Measurements from ENCODE around the gene TRABD2B.

TRABD2B gene

DNA sequence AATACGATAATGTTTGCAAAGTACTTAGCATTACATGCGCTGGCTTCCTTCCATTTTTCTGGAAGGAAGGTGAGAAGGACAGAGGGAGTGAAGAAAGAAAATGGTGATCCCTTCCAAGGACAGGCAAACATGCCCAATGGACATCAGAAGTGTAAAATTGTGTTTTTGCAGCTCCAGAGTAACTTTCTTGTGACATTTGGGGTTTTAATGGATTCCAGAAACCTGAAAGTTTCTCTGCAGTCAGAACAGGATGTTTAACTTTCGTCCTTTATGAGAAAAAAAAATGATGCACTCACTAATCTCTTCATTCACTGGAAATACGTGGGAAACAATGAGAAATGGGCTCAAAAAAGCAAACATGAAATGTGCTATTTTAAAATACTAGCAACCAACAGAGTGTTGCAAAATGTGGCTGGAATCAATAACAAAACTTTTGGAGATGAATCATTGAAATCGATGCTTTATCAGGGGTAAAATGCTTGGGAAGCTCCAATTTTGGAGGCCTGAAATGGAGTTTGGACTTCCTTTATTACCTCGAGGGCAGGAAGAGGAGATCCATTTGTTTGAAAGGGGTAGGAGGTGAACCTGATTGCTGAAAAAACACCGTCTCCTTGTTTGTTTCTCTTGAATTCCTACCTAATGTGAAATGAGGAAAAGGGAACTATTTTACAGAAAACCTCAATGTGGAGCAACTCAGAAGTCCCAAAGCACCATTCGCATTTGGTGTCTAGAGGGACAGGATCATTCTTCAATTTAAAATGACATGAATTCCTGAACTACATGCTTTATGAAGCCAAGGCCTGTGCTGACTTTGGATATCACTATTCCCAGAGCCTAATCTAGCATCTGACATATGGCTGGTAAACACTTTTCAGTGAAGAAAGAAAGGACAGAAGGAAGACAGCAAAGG, 129.5 kb downstream of the TRABD2B start:
- H3K4me3 ChIP-seq, result no peak overlapping the region
- H3K36me3 ChIP-seq (replicated peaks), result no peaks in the 10 kb centered on the region
- DNase-seq (ENCODE audit: low spot score in 2 of 2), result no peak
- no peaks in the 10 kb centered on the region for H3K27me3 ChIP-seq (ENCODE audit: low read depth)
- no peaks in the 10 kb centered on the region for H3K4me1 ChIP-seq
- in situ Hi-C loops (cut with MboI; ENCODE audit: low sequenced_read_pairs), result no loop called here
- no peaks in the 10 kb centered on the region for H3K9me3 ChIP-seq

DNA sequence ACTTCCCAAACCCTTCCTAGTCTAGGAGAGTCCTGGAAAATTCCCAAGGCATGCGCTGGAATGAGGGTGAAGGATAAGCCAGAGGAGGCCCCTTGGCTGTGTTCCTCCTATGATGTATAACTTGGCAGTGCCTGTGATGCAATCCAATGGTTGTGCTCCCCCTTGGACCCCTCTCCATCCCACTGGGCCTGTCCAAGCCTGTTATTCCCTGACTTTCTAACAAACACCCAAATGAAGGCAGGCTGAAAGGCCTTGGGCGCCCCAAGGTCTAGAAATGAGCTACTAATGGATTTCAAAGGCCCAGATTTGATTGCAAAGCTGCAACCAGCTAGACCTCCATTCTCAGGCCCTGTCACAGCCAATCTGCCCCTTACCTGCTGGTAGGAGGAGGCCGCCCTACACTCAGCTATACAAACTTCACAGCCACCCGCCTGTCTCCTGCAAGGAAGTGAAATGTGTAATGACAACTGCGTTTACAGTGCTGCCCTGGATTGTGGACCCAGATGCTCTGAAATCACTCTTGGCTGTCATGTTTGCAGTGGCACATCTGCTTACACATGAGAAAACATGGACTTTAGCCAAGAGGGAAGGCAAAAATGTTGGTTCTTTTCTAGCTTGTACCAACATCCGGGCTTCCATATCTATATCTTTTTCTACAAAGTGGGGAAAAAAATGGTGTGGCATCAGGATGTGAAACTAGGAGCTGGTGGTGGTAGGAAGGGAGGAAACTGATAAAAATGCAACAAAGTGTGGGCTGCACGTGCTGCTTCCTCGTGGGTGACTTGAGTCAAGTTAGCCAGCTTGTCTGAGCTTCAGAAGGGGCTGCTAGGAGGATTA, 130.4 kb downstream of the TRABD2B start:
- no peak overlapping the region for H3K4me3 ChIP-seq
- H3K9me3 ChIP-seq, result no peaks in the 10 kb centered on the region
- DNase-seq (ENCODE audit: low spot score in 2 of 2), result no peak
- no peaks in the 10 kb centered on the region for H3K27me3 ChIP-seq (ENCODE audit: low read depth)
- in situ Hi-C loops (cut with MboI; ENCODE audit: low sequenced_read_pairs), result no loop called here
- H3K36me3 ChIP-seq (replicated peaks), result no peaks in the 10 kb centered on the region
- no peaks in the 10 kb centered on the region for H3K4me1 ChIP-seq

DNA sequence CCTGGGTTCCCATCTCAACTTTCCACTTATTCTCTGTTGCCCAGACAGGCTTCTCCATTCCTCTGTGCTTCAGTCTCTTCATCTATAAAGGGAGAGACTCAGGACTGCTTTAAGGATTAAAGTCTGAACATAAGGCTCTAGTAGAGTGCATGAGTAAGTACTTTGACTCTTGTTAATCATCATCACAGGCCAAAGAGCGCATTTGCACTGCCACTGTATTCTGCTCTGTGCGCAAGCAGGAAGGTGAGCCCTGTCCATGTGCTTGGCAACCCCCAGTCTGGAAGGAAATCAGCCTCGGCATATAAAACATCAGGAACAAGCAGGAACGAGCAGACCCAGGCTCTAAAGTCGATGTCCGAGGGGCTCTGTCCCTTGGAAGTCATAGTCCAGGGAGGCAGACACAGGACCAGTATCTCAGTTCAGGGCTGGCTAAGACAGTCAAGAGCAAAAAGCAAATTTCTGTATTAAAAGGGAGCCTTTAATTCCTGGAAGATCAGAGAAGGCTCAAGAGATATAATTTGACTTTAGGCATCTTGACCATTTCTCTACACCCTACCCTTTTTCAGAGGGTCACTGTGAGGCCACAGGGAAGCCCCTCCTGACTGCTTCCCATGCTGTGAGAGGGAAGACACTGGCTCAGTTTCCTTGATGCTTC, 131.2 kb downstream of the TRABD2B start:
- no peaks in the 10 kb centered on the region for H3K9me3 ChIP-seq
- in situ Hi-C loops (cut with MboI; ENCODE audit: low sequenced_read_pairs), result no loop called here
- no peaks in the 10 kb centered on the region for H3K27me3 ChIP-seq (ENCODE audit: low read depth)
- H3K4me1 ChIP-seq, result no peaks in the 10 kb centered on the region
- H3K4me3 ChIP-seq, result no peak overlapping the region
- DNase-seq (ENCODE audit: low spot score in 2 of 2), result no peak
- no peaks in the 10 kb centered on the region for H3K36me3 ChIP-seq (replicated peaks)

DNA sequence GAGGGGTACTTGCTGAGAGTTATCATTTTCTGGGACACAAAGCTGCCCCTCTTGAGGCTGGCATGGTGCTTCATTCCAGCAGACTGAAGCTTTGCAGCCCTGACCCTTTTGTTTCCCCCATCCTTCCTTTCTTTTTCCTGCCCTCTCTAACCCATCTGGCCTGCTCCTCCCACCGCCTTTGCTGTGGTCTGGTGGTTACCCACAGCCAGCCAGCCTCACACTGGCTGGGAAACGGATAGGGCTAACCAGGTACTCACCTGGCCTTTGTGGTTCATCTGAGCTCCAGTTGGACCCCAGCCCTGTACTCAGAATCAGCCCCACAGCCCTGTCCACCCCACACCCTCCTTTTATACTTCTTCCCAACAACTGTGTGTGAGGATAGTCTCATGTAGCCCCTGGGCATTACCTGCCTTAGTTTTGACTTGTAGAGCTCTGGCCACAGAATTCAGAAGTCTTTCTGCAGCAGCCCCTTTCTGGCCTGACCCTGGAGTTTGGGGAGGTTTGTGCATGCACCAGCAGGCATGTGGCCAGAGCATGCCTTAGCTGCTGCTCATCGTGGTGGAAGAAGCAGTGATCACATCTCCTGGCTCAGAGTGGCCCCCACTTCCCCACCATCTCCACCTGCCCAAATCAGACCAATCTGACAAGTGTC, 138.0 kb downstream of the TRABD2B start:
- Histone ChIP-seq H3K36me3 (replicated peaks) (no peaks in the 10 kb centered on the region), H3K27me3 (ENCODE audit: low read depth) (no peaks in the 10 kb centered on the region), H3K4me3 (no peak overlapping the region), H3K4me1 (no peaks in the 10 kb centered on the region), H3K9me3 (no peaks in the 10 kb centered on the region)
- in situ Hi-C loops (cut with MboI; ENCODE audit: low sequenced_read_pairs), result no loop called here
- no peak for DNase-seq (ENCODE audit: low spot score in 2 of 2)

DNA sequence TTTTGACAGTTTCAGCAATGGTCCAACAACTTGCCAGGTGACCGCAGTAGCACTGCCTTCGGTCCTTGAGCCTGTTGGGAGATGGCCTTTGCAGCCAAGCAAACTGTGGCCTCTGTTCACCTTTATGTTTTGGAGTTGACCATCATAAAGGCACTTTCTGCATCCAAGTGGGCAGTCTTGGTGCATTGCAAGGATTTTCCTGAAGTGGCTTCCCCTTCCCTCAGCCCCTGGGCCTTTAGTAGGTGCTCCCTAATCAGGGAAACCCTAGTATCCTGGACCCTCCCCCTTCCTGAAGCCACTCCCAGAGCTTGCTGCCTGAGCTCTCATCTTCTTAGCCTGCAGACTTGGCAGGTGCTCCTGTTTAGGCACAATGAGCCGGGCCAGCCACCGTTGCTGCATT, 140.2 kb downstream of the TRABD2B start:
- no peaks in the 10 kb centered on the region for H3K4me1 ChIP-seq
- no peak overlapping the region for H3K4me3 ChIP-seq
- no peaks in the 10 kb centered on the region for H3K27me3 ChIP-seq (ENCODE audit: low read depth)
- no peaks in the 10 kb centered on the region for H3K9me3 ChIP-seq
- no peaks in the 10 kb centered on the region for H3K36me3 ChIP-seq (replicated peaks)
- in situ Hi-C loops (cut with MboI; ENCODE audit: low sequenced_read_pairs), result no loop called here
- no peak for DNase-seq (ENCODE audit: low spot score in 2 of 2)

DNA sequence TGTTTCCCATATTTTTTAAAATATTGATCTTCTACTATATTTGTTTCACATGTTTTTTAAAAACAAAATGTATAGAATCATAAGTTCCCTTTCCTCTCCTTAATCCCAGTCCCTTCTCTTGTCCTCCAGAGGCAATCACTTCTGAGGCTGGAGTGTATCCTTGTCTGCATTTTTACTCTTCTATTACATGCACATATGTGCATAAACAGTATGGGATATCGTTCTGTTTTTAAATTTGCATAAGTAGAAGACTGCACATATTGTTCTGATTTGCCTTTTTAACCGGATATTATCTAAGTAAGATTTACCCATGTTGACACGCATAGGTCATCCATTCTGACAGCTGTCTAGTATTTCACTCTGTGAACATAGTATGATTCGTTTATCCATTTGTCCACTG, 142.0 kb downstream of the TRABD2B start:
- DNase-seq (ENCODE audit: low spot score in 2 of 2), result no peak

DNA sequence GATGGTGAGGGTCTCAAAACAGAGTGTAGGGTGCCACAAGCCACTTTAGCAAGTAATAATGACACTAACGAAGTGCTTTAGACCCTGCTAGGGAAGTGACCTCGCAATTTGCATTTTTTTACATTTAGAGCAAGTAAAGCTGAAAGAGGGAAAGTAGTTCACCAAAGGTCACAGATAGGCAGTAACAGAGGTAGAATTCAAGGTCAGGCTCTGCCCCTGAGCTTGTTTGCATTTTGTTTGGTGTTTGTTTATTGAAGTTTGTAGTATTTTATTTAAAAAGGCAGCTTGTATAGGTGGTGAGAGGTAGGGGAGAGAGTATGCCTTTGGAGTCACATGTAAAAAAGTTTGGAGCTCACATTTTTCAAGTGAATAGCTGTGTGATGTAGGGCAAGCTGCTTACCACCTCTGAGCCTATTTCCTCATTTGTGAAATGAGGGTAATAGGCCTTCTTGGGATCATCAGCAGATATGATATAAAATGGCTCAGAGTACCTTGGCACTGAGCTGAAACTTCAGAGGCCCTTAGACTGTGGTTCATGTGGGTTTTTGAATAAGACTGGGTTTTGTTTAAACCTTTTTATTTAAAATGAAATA, 142.5 kb downstream of the TRABD2B start:
- Histone ChIP-seq H3K9me3 (no peaks in the 10 kb centered on the region), H3K27me3 (ENCODE audit: low read depth) (no peaks in the 10 kb centered on the region), H3K4me3 (no peak overlapping the region), H3K4me1 (no peaks in the 10 kb centered on the region), H3K36me3 (replicated peaks) (no peaks in the 10 kb centered on the region)
- in situ Hi-C loops (cut with MboI; ENCODE audit: low sequenced_read_pairs), result no loop called here
- no peak for DNase-seq (ENCODE audit: low spot score in 2 of 2)

More for the DNA sequence above, 142.0 kb downstream of the TRABD2B start:
- no peaks in the 10 kb centered on the region for H3K36me3 ChIP-seq (replicated peaks)
- H3K9me3 ChIP-seq, result no peaks in the 10 kb centered on the region
- no peaks in the 10 kb centered on the region for H3K4me1 ChIP-seq
- no peak overlapping the region for H3K4me3 ChIP-seq
- H3K27me3 ChIP-seq (ENCODE audit: low read depth), result no peaks in the 10 kb centered on the region
- in situ Hi-C loops (cut with MboI; ENCODE audit: low sequenced_read_pairs), result no loop called here

DNA sequence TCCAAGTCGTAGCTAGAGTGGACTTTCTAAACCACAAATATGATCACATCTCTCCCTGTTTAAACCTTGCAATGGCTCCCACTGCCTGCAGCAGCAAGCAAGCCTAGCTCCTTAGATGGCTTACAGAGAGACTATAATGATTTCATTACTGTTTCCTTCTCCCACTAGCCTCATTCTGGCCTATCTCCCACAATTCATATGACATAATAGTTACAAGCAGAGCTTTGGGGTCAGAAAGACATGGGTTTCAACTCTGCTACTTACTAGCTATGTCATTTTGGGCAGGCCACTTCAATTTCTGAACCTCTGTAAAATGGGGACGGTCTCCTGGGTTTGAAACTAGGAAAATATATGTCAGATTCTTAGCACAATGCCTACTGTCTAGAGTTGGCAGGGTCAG, 143.3 kb downstream of the TRABD2B start:
- no peaks in the 10 kb centered on the region for H3K36me3 ChIP-seq (replicated peaks)
- no peaks in the 10 kb centered on the region for H3K9me3 ChIP-seq
- DNase-seq (ENCODE audit: low spot score in 2 of 2), result no peak
- no peaks in the 10 kb centered on the region for H3K27me3 ChIP-seq (ENCODE audit: low read depth)
- in situ Hi-C loops (cut with MboI; ENCODE audit: low sequenced_read_pairs), result no loop called here
- no peak overlapping the region for H3K4me3 ChIP-seq
- H3K4me1 ChIP-seq, result no peaks in the 10 kb centered on the region

DNA sequence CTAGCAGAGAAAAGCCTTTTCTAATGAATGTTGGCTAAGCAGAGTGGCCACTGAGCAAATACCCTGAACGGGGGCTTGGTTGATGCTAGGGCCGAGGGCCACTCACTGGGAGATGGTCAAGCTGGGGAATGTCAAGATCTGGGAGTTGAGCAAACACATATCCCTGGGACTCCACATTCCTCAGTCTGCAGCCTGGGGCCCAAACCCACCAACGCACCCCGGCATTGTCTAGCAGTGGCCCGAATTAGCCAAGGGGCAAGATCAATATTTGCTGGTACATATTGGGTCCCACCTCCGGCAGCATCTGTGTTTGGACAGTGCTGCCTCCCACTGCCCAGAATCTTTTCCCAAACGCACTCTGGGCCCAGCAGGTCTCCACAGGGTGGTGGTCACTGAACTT, 144.1 kb downstream of the TRABD2B start:
- Histone ChIP-seq H3K27me3 (ENCODE audit: low read depth) (no peaks in the 10 kb centered on the region), H3K4me1 (no peaks in the 10 kb centered on the region), H3K4me3 (no peak overlapping the region), H3K9me3 (no peaks in the 10 kb centered on the region), H3K36me3 (replicated peaks) (no peaks in the 10 kb centered on the region)
- no peak for DNase-seq (ENCODE audit: low spot score in 2 of 2)
- in situ Hi-C loops (cut with MboI; ENCODE audit: low sequenced_read_pairs), result no loop called here

DNA sequence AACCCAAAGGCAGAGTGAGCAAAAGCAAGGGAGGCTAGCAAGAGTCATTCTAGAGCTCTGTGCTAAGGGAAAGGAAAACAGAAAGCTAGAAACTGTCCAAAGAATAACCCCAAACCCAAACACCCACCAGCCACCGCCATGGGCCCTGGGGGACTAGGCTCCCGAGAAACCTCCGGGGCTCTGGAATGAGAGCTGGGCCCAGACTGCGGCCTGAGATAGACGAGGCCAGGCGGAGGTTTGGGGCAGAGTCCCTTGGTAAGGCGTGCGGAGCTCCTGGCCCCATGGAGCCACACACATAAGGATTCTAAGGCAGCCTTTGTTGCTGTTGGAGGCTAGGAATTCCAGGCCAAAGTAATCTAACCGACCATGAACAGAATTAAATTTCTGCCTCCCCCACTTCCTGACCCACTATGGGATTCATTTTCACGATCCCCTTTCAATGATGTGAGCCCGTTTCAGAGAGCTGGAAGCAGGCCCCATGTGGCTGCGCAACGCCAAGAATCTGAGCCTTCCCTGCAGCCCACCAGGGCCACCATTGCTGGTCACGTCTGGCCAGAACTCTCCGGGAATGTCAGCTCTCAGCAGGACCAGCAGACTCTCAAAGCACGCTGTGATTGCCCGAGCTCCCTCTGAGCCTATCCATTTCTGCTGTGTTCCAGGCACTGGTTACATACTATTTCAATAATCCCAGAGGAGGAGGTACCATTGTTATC, 145.0 kb downstream of the TRABD2B start:
- no peaks in the 10 kb centered on the region for H3K36me3 ChIP-seq (replicated peaks)
- no peak for DNase-seq (ENCODE audit: low spot score in 2 of 2)
- H3K4me1 ChIP-seq, result no peaks in the 10 kb centered on the region
- no peaks in the 10 kb centered on the region for H3K9me3 ChIP-seq
- in situ Hi-C loops (cut with MboI; ENCODE audit: low sequenced_read_pairs), result no loop called here
- no peaks in the 10 kb centered on the region for H3K27me3 ChIP-seq (ENCODE audit: low read depth)
- H3K4me3 ChIP-seq, result no peak overlapping the region

DNA sequence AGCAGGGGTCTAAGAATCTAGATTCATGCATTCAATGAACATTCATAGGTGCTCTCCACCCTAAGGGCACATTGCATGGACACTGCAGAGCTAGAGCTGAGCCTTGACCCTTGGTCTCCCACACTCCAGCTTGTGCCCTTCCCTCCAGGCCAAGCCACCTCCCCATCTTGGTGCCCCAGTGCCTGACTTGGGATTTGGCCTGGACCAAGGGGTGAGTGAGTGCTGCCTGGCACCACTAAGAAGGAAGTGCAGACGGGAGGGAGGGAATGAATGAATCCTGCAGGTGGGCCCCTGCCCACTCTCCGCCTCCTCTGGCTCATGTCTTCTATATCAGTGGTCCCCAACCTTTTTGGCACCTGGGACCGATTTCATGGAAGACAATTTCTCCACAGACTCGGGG, 146.7 kb downstream of the TRABD2B start:
- Histone ChIP-seq H3K4me3 (no peak overlapping the region), H3K27me3 (ENCODE audit: low read depth) (no peaks in the 10 kb centered on the region), H3K4me1 (no peaks in the 10 kb centered on the region), H3K9me3 (no peaks in the 10 kb centered on the region), H3K36me3 (replicated peaks) (no peaks in the 10 kb centered on the region)
- in situ Hi-C loops (cut with MboI; ENCODE audit: low sequenced_read_pairs), result no loop called here
- no peak for DNase-seq (ENCODE audit: low spot score in 2 of 2)

DNA sequence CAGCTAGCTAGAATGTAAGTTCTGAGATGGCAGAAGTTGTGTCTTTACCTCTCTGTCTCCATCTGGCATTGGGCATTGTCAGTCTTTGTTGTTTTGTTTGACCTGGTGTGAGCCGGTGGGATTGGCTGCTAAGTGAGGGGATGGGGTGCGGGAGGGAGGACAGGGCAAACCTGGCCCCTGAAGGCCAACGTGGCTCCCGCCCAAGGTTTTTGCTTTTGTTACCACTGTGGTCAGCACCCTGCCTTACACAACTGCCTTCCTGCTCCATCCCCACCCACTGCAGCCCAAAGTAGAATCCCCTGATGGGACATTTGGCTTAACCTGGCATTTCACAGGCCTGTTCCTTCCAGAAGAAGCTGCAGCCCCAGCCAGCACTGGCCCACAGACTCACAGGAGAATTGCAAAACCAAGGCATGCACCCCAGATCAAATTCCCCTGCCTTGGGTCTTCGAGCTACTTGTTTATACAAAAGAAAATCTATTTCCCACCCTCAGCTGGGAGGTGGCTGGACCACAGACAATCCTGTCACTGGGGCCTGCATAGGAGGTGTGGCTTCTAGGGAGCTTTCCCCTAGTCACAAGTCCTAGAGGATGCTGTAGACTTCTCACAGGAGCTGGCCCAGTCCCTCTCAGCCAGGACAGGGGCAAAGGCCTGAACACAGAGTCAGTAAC, 147.5 kb downstream of the TRABD2B start:
- in situ Hi-C loops (cut with MboI; ENCODE audit: low sequenced_read_pairs), result no loop called here
- H3K36me3 ChIP-seq (replicated peaks), result no peaks in the 10 kb centered on the region
- DNase-seq (ENCODE audit: low spot score in 2 of 2), result no peak
- no peaks in the 10 kb centered on the region for H3K27me3 ChIP-seq (ENCODE audit: low read depth)
- H3K9me3 ChIP-seq, result no peaks in the 10 kb centered on the region
- no peaks in the 10 kb centered on the region for H3K4me1 ChIP-seq
- no peak overlapping the region for H3K4me3 ChIP-seq

All from HAP-1 (cell line).